MG63 (cell line): ENCODE measurements around the gene AGAP2. TPM values are rescaled to one million over a fixed set of nuclear protein-coding genes. Genes with fewer than 3 reads are reported as not detected.

ENCODE experiments used
- DNase-seq: peaks from one replicate; pipeline ENCODE4 v3.0.0-alpha.2; 2020
- H3K27me3 ChIP-seq: fragments of 250-450 bp; sonication (Bioruptor Pico); 2 replicates; pipeline ENCODE4 v1.5.1; 2020; ENCODE audit warnings: mild to moderate bottlenecking, moderate library complexity
- H3K36me3 ChIP-seq: fragments of 250-450 bp; sonication (Bioruptor Pico); 2 replicates; pipeline ENCODE4 v1.5.1; 2020; ENCODE audit warnings: mild to moderate bottlenecking, moderate library complexity
- H3K4me3 ChIP-seq: fragments of 250-450 bp; sonication (Bioruptor Pico); 2 replicates; pipeline ENCODE4 v1.5.1; 2020; ENCODE audit warnings: mild to moderate bottlenecking, moderate library complexity
- H3K9me3 ChIP-seq: fragments of 250-450 bp; sonication (Bioruptor Pico); 2 replicates; pipeline ENCODE4 v1.5.1; 2020; ENCODE audit warnings: mild to moderate bottlenecking, moderate library complexity
- total RNA-seq: library from RNA; depleted of rRNA; stranded (reverse); fragments of >200 nt; shearing (Covaris generic); gene quantifications from 2 replicates; pipeline ENCODE4 v1.2.3, GENCODE V29; 2014; ENCODE audit warnings: low replicate concordance

AGAP2 gene
- total RNA-seq, 1 experiment from 2014 or later: not detected

- no peaks in the 10 kb centered on the region for H3K9me3 ChIP-seq
- peaks cover 41% of the 10 kb centered on the region for H3K36me3 ChIP-seq
- no peak for DNase-seq
- no peaks in the 10 kb centered on the region for H3K27me3 ChIP-seq
- H3K4me3 ChIP-seq: peak overlapping the region; percentile 94
Observed at GRCh38 chr12:57746025-57746424, 7.5 kb upstream of the AGAP2 start.

DNA sequence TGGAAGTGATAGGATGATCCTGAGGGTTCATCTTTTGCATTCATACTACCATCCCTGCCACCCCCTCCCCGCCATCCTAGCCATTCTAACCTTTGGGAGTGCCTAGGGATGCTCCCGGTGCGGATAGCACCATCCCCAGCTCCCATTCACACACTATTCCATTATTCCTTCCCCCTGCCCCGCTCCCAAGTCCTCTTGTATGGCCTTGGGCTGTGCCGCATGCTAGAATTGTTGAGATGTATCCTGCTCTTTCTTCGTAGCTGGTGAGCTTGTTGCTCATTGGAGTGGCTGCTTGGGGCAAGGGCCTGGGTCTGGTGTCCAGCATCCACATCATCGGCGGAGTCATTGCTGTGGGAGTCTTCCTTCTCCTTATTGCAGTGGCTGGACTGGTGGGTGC lies 6.9 kb upstream of the AGAP2 start:
- Histone ChIP-seq H3K36me3 (peaks cover 36% of the 10 kb centered on the region), H3K4me3 (peak overlapping the region; percentile 94), H3K27me3 (no peaks in the 10 kb centered on the region), H3K9me3 (no peaks in the 10 kb centered on the region)
- no peak for DNase-seq

DNA sequence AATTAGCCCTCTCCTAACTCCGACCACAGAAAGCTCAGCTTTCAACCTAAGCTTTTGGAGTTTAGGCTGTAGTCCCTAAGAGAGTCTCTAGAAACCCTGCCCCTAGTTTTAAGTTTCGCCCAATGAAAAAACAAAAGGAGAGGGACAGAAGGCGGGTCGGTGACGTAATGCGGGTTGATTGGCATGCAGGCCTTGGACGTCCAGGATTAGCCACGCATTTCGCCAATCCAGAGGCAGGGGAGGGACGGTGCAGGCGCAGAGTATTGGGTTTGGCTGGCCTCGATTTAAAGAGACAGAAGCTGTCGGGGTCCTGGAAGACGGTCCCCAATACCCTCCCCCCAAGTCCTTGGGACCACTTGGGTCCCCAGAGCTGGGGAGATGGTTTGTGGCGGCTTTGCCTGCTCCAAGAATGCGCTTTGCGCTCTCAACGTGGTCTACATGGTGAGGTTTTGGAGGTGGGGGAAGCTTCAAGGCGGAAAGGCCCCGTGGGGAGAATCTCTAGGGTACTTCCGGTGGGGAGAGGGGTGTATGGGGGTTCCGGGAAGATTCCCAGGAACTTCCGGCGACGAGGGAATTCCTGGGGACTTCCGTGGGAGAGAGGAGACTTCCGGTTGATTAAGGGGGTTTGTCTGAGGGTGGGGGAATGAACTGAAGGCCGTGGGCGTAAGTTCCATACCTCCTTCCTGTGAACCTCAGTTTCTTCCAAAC lies 6.4 kb upstream of the AGAP2 start, which contains the start of gene TSPAN31:
Gene TSPAN31, plus strand, starts transcription at position 263 of the 708 bp plus-strand sequence. Its CDS starts 116 bp downstream, at position 379.
- Histone ChIP-seq H3K36me3 (peaks cover 31% of the 10 kb centered on the region), H3K4me3 (peak within 1 kb of the TSS; percentile 94)
- peak; percentile 97 for DNase-seq

GRCh38 chr12:57744194-57744776 lies 5.7 kb upstream of the AGAP2 start:
- H3K27me3 ChIP-seq: peaks cover 6% of the 10 kb centered on the region
- H3K36me3 ChIP-seq: peaks cover 26% of the 10 kb centered on the region
- peak; percentile 60 for DNase-seq

More for the DNA sequence above, 6.4 kb upstream of the AGAP2 start, which contains the start of gene TSPAN31:
- no peaks in the 10 kb centered on the region; the same call in none of the 2 replicates for H3K27me3 ChIP-seq
- no peaks in the 10 kb centered on the region for H3K9me3 ChIP-seq

GRCh38 chr12:57743769-57744168 lies 5.2 kb upstream of the AGAP2 start:
- Histone ChIP-seq H3K36me3 (peaks cover 21% of the 10 kb centered on the region), H3K9me3 (no peaks in the 10 kb centered on the region), H3K27me3 (peaks cover 10% of the 10 kb centered on the region), H3K4me3 (peak overlapping the region; percentile 94; the same call in 1 of the 2 replicates)
- DNase-seq: no peak

More at GRCh38 chr12:57744194-57744776, 5.7 kb upstream of the AGAP2 start:
- Histone ChIP-seq H3K4me3 (peak overlapping the region; percentile 94), H3K9me3 (no peaks in the 10 kb centered on the region)

GRCh38 chr12:57741844-57742738 lies 3.5 kb upstream of the AGAP2 start:
- no peaks in the 10 kb centered on the region for H3K9me3 ChIP-seq
- H3K36me3 ChIP-seq: peaks cover 5% of the 10 kb centered on the region; the same call in 1 of the 2 replicates
- DNase-seq: no peak
- peaks cover 22% of the 10 kb centered on the region for H3K27me3 ChIP-seq
- no peak overlapping the region for H3K4me3 ChIP-seq

DNA sequence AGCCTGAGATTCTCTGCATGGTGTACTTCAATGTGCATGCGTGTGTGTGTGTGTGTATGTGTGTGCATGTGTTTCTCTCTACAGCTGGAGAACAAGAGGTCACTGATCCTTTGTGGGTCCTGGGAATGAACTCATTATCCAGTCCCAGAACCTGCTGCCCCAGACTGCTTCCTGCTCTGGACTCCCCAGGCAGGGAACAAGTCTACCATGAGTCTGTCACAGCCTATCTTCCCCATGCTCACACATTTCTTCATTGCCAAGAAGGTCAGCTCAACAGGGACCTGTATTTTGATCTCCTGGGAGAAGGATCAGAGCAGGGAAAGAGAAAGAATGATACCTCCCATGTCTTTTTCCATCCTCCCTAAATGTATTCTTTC lies 2.9 kb upstream of the AGAP2 start:
- Histone ChIP-seq H3K36me3 (peaks cover 5% of the 10 kb centered on the region; the same call in 1 of the 2 replicates), H3K27me3 (peaks cover 29% of the 10 kb centered on the region), H3K4me3 (no peak overlapping the region), H3K9me3 (no peaks in the 10 kb centered on the region)
- DNase-seq: no peak

DNA sequence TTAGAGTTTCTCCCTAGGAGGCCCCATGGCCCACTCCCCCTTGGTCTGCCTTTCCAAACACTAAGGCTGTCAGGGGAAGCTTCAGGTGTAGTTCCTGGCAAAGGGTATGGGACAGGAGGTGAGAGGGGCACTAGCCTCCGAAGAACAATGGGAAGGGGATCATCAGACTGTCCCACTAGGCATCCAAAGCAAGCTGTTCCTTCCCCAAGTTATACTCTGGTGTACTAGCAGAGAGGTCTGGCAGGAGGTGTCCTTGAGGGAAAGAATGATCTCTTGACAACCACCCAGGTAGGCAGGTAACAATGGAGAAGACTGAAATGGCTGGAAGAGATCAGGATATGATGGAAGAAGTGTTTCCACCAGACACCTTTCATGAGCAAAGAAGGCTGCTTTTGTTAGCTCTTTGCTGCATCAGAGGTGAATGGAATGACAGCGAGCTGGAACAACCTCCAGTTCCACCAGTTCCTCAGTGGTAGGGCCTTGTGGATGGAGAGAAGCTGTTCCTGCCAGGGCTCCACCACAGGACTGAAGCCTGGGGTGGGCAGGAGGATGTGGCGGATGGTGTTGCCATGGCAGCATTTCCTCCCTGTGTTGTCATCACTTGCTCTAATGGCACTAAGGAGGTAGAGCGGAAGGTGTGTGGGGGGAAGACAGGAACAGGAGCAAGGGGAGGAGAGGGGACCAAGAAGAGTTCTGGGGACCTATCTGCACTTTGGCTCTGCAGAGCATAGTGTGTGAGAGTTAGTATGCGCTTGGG lies 2.3 kb upstream of the AGAP2 start:
- DNase-seq: no peak

DNA sequence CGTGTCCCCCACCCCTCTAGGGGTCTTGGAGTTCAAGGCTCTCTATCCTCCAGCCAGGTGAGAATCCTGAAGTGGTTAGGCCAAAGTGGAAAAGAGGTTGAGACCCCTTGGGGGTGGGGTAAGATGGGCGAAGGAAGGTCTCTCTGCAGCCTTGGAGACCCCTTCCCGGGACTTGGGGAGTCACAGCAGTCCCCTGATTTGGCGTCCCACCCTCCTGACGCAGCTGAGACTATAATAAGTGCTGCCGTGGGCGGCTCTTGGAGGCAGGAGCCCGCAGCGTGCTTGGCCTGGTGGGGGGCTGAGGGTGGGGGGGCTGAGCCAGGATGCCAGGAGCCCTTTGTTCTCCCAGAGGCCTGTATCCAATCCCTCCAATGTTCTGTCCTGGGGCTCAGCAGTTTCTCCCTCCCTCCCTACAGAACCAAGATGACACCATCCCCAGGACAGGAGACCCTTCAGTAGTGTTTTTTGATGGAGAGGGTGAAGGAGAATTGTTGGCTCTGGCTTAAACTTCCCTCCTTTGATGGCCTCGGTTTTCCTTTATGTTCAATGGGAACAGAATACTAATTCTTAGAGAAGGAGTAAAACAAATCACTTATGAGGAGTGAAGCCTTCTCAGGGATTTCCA lies 1.5 kb upstream of the AGAP2 start:
- H3K27me3 ChIP-seq: peaks cover 43% of the 10 kb centered on the region
- H3K4me3 ChIP-seq: no peak overlapping the region
- H3K9me3 ChIP-seq: no peaks in the 10 kb centered on the region
- 0 out of 2 replicates have a peak, but pooled peaks cover 1% of the 10 kb centered on the region for H3K36me3 ChIP-seq
- no peak for DNase-seq

More for the DNA sequence above, 2.3 kb upstream of the AGAP2 start:
- H3K4me3 ChIP-seq: no peak overlapping the region
- H3K27me3 ChIP-seq: peaks cover 35% of the 10 kb centered on the region
- H3K9me3 ChIP-seq: no peaks in the 10 kb centered on the region
- H3K36me3 ChIP-seq: peaks cover 5% of the 10 kb centered on the region; the same call in 1 of the 2 replicates

- no peaks in the 10 kb centered on the region for H3K36me3 ChIP-seq
- DNase-seq: no peak
Observed at GRCh38 chr12:57739387-57739786, 845 bp upstream of the AGAP2 start.

GRCh38 chr12:57737467-57738460 lies 778 bp downstream of the AGAP2 start:
- Histone ChIP-seq H3K27me3 (peaks cover 43% of the 10 kb centered on the region), H3K36me3 (no peaks in the 10 kb centered on the region), H3K4me3 (no peak overlapping the region), H3K9me3 (no peaks in the 10 kb centered on the region)
- DNase-seq: no peak

More at GRCh38 chr12:57739387-57739786, 845 bp upstream of the AGAP2 start:
- H3K27me3 ChIP-seq: peaks cover 43% of the 10 kb centered on the region
- no peak overlapping the region for H3K4me3 ChIP-seq
- no peaks in the 10 kb centered on the region for H3K9me3 ChIP-seq

GRCh38 chr12:57736741-57737466 lies 1.6 kb downstream of the AGAP2 start:
- Histone ChIP-seq H3K4me3 (no peak overlapping the region), H3K27me3 (peaks cover 43% of the 10 kb centered on the region), H3K9me3 (no peaks in the 10 kb centered on the region), H3K36me3 (no peaks in the 10 kb centered on the region)
- DNase-seq: no peak

DNA sequence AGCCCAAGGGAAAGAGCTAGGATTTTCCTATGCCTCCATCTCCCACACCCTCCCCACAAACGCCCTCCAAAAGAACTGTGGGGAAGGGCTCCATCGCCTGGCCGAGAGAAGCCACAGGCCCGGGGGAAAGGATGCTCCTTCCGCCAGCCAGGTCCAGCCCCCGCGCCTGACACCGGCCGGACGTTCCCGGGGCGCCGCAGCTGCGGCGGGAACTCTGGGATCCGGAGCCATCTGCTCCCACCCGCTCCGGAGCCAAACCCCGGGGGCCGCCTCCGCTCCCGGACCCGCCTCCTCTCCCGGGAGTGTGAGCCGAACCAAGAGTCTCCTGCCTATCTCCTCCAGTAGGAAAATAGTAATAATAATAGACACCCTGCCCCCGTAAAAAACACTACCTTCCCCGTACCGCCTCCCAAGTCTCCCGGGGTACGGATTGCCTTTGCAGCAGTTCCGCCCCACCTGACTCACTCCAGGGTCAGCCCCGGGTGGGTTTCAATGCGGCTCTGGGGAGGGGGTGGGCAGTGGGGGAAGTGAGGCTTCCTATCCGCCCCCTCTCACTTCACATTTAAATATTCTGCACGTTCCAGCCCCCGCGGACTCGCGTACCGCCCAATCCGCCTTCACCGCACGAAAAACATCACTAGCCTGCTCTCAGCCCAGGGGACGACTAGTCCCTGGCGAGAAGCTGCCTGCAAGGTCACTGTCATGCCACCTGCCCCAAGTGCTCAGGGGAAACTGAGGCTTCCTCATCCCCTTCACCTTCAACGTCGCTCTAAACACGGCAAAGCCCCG lies 2.4 kb downstream of the AGAP2 start:
- Histone ChIP-seq H3K27me3 (peaks cover 43% of the 10 kb centered on the region), H3K36me3 (no peaks in the 10 kb centered on the region), H3K9me3 (no peaks in the 10 kb centered on the region), H3K4me3 (peak overlapping the region; percentile 17)
- DNase-seq: peak; percentile 49
